HCT116 (cell line): ENCODE results near the gene ZFHX3. TPM values are rescaled to one million over a fixed set of nuclear protein-coding genes. Genes with fewer than 3 reads are reported as not detected.

ENCODE experiments used
- ATAC-seq: fragments of 200-7000 bp; cut with Tn5 transposase; 2 replicates; pipeline ENCODE4 v1.9.1; 2020; ENCODE audit warnings: mild to moderate bottlenecking, moderate library complexity
- BruUV-seq: library from RNA; stranded (reverse); fragments of 400-500 nt; replicated peaks from 2 replicates; lab custom pipeline; 2021; lab: Mats Ljungman, UMichigan
- CTCF ChIA-PET: fragments of 300-600 bp; sonication (Branson Sonifier 250); formaldehyde crosslinking; loops from one replicate; lab custom pipeline; 2021; ENCODE audit warnings: antibody characterized with exemption; lab: Charles Lee
- POLR2A ChIA-PET: fragments of 300-600, 350-600 bp; sonication (Branson Sonifier 250); formaldehyde crosslinking; loops from one replicate; lab custom pipeline; 2021; ENCODE audit warnings: antibody characterized with exemption; lab: Charles Lee
- RAD21 ChIA-PET, 2 experiments: fragments of 300-600 bp; sonication (Branson Sonifier 250); formaldehyde crosslinking; loops; one replicate each; lab custom pipeline; 2023; ENCODE audit warnings: low total read pairs in 2 of 2; ENCODE audit not compliant: uncharacterized antibody in 2 of 2, unreplicated experiment in 2 of 2, low non-redundant PET in 1 of 2; lab: Charles Lee
- DNase-seq: peaks from one replicate; pipeline ENCODE4 v3.0.0-alpha.2; 2010; ENCODE audit warnings: low read depth, low spot score
- H2AFZ ChIP-seq: fragments of 200-600 bp; shearing (Covaris generic), sonication (generic); 2 replicates; pipeline ENCODE4 v1.6.1; 2017; ENCODE audit warnings: low read depth, mixed run types, mixed read lengths, antibody characterized with exemption, low read length; ENCODE audit not compliant: poor library complexity, severe bottlenecking
- H3K27ac ChIP-seq: 2 replicates; pipeline ENCODE4 v1.5.1; 2012; ENCODE audit warnings: low read depth, low read length
- H3K27me3 ChIP-seq: fragments of 200-600 bp; sonication (generic); 2 replicates; pipeline ENCODE4 v1.6.1; 2016; ENCODE audit warnings: mixed run types, low read length, mixed read lengths; ENCODE audit not compliant: insufficient read depth
- H3K36me3 ChIP-seq, 2 experiments: fragments of 200-500 bp in 1 of 2; fragments of 200-600 bp in 1 of 2; sonication (Bioruptor generic) in 1 of 2; sonication (generic) in 1 of 2; 2 replicates each; pipeline versions ENCODE4 v1.5.1 to v1.6.1; 2014 to 2016; ENCODE audit warnings: low read length in 2 of 2, inconsistent platforms in 1 of 2, mixed read lengths in 1 of 2, mixed run types in 1 of 2; ENCODE audit not compliant: insufficient read depth in 2 of 2, control insufficient read depth in 1 of 2
- H3K4me1 ChIP-seq, 2 experiments: fragments of 200-600 bp in 1 of 2; sonication (generic) in 1 of 2; 2 replicates each; pipeline versions ENCODE4 v1.5.1 to v1.6.1; 2012 to 2017; ENCODE audit warnings: low read length in 2 of 2, inconsistent platforms in 1 of 2, mild to moderate bottlenecking in 1 of 2, mixed read lengths in 1 of 2, mixed run types in 1 of 2, moderate library complexity in 1 of 2; ENCODE audit not compliant: insufficient read depth in 2 of 2, control insufficient read depth in 1 of 2
- H3K4me2 ChIP-seq: fragments of 200-600 bp; sonication (generic); 2 replicates; pipeline ENCODE4 v1.6.1; 2017; ENCODE audit warnings: mixed run types, low read length, mixed read lengths
- H3K4me3 ChIP-seq, 2 experiments: fragments of 200-600 bp in 1 of 2; sonication (generic) in 1 of 2; replicated peaks in 1 of 2; 2 replicates each; pipeline ENCODE4 v1.5.1; 2011 to 2016; ENCODE audit warnings: low read length in 2 of 2, control low read depth in 1 of 2, low read depth in 1 of 2, mild to moderate bottlenecking in 1 of 2, mixed read lengths in 1 of 2, mixed run types in 1 of 2
- H3K79me2 ChIP-seq: fragments of 200-600 bp; sonication (generic); 2 replicates; pipeline ENCODE4 v1.6.1; 2017; ENCODE audit warnings: mild to moderate bottlenecking, mixed run types, low read length, moderate library complexity, mixed read lengths; ENCODE audit not compliant: insufficient read depth
- H3K9ac ChIP-seq: fragments of 200-600 bp; sonication (generic); 2 replicates; pipeline ENCODE4 v1.6.1; 2016; ENCODE audit warnings: low read length, mixed read lengths
- H3K9me2 ChIP-seq: fragments of 200-600 bp; sonication (generic), shearing (Covaris generic); 2 replicates; pipeline ENCODE4 v1.6.1; 2017; ENCODE audit warnings: mixed run types, mild to moderate bottlenecking, moderate library complexity; ENCODE audit not compliant: insufficient read depth
- H3K9me3 ChIP-seq, 2 experiments: fragments of 200-500 bp in 1 of 2; fragments of 200-600 bp in 1 of 2; sonication (Bioruptor generic) in 1 of 2; sonication (generic) in 1 of 2; 2 replicates each; pipeline ENCODE4 v1.6.1; 2014 to 2017; ENCODE audit warnings: low read length in 2 of 2, mixed read lengths in 2 of 2, inconsistent platforms in 1 of 2, low read depth in 1 of 2, mild to moderate bottlenecking in 1 of 2, mixed run types in 1 of 2, moderate library complexity in 1 of 2; ENCODE audit not compliant: control insufficient read depth in 1 of 2, insufficient read depth in 1 of 2
- H4K20me1 ChIP-seq: fragments of 200-600 bp; sonication (generic), shearing (Covaris generic); 2 replicates; pipeline ENCODE4 v1.6.1; 2017; ENCODE audit warnings: mixed run types, mild to moderate bottlenecking, moderate library complexity; ENCODE audit not compliant: insufficient read depth
- EZH2phosphoT487 ChIP-seq: fragments of 200-600 bp; IDR thresholded peaks from 2 replicates; pipeline ENCODE4 v1.6.1; 2018; ENCODE audit warnings: antibody characterized with exemption, borderline replicate concordance
- JUND ChIP-seq: IDR thresholded peaks from 2 replicates; pipeline ENCODE4 v1.6.1; 2012
- POLR2A ChIP-seq: IDR thresholded peaks from 2 replicates; pipeline ENCODE4 v1.7.0; 2011; ENCODE audit warnings: borderline replicate concordance; ENCODE audit not compliant: insufficient read depth, insufficient read length; ENCODE audit errors: extremely low read depth
- RAD21 ChIP-seq: IDR thresholded peaks from 2 replicates; pipeline ENCODE4 v1.6.1; 2012; ENCODE audit warnings: low read depth, mild to moderate bottlenecking
- SRF ChIP-seq: IDR thresholded peaks from 2 replicates; pipeline ENCODE4 v1.6.1; 2012; ENCODE audit warnings: low read depth
- intact Hi-C: fragments of 100-400 bp; cut with micrococcal nuclease; formaldehyde crosslinking; loops from 2 replicates; pipeline ENCODE4 v1.10.0; 2022
- total RNA-seq: library from RNA; stranded (reverse); gene quantifications from one replicate; pipeline ENCODE4 v1.2.1, GENCODE V29; 2021; ENCODE audit not compliant: unreplicated experiment
- TF ChIP-seq, protein P1 (sequence below): IDR thresholded peaks from 2 replicates; pipeline ENCODE4 v1.6.1; 2012

ZFHX3 gene
- total RNA-seq, 1 experiment from 2014 or later = 6.3 TPM

DNA sequence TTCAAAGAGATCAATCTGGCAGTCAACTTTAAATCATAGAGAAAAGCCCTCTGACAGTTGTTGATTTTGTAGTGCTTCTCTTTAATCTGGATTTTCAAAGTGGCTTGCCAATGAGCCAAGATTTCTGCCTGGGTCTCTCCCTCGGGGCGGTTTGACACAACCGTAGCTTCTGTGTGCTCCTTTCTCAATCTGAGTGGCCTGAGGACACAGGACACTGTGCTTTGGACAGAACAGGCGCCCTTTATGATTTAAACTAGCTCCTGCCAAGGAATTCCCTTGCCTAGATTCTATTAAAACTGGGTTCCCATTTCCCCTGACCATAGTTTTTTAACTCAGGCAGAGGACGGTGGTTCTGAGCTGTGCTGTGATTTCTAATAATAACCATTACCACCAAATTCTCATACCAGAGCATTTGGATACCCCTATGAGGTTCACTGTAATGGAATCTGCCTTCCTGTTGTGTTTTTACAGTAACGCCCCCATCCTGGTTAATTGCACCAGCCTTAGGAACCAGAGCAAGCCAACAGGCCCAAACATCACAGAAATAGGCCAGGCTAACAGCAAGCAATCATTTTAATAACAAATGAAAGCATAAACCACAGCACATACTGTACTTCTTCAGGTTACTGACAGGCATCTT, 4.0 kb downstream of the ZFHX3 start:
- no peaks in the 10 kb centered on the region for H3K9me2 ChIP-seq
- no peak for ATAC-seq
- no peak overlapping the region for H2AFZ ChIP-seq
- H3K27ac ChIP-seq = no peak overlapping the region
- no TSS peak for BruUV-seq
- TF ChIP-seq RAD21 = no peak
- TF ChIP-seq, protein P1, sequence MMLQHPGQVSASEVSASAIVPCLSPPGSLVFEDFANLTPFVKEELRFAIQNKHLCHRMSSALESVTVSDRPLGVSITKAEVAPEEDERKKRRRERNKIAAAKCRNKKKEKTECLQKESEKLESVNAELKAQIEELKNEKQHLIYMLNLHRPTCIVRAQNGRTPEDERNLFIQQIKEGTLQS = no peak
- TF ChIP-seq POLR2A = no peak
- TF ChIP-seq SRF = no peak
- ChIA-PET CTCF (no interaction called here), POLR2A (no interaction called here), RAD21 (no interaction called here)
- H3K27me3 ChIP-seq = no peaks in the 10 kb centered on the region
- H3K9me3 ChIP-seq = no peaks in the 10 kb centered on the region
- intact Hi-C loops = no loop called here
- H3K36me3 ChIP-seq = no peaks in the 10 kb centered on the region
- no peak for DNase-seq
- no peak overlapping the region for H3K9ac ChIP-seq
- H3K4me3 ChIP-seq = no peak overlapping the region
- peaks cover 13 to 24% of the 10 kb centered on the region in 2 experiments for H3K4me1 ChIP-seq
- peaks cover 57% of the 10 kb centered on the region for H3K79me2 ChIP-seq
- no peak overlapping the region for H3K4me2 ChIP-seq
- H4K20me1 ChIP-seq = no peaks in the 10 kb centered on the region

DNA sequence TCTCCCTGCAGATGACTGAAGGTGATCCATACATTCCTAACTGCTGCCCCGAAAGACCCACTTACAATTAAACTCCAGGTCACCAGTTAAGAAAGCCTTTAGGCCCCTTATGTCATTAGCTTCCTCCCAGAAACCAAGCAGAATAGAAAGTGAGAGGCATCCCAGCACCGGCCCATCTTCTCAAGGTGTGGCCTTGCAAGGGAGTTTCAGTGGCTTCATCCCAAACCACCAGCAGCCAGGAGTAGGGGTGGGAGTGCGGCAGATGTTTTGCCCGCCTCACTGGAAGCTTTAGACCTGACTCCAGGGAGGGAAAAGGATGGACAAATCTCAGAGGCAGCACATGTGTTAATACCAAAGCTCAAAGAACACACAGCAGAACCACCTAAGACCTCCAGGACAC, 5.1 kb downstream of the ZFHX3 start:
- BruUV-seq = no TSS peak
- RAD21 ChIA-PET = no interaction called here
- TF ChIP-seq JUND = no peak
- TF ChIP-seq EZH2phosphoT487 = no peak

More for the DNA sequence above, 5.1 kb downstream of the ZFHX3 start:
- Histone ChIP-seq H3K4me3 (no peak overlapping the region), H3K9me2 (no peaks in the 10 kb centered on the region), H3K4me2 (no peak overlapping the region), H3K79me2 (peaks cover 62% of the 10 kb centered on the region), H3K36me3 (no peaks in the 10 kb centered on the region), H3K9me3 (no peaks in the 10 kb centered on the region), H2AFZ (no peak overlapping the region), H3K27me3 (no peaks in the 10 kb centered on the region), H3K4me1 (peaks cover 10 to 21% of the 10 kb centered on the region in 2 experiments; a peak in 3 of 4 replicates), H3K27ac (no peak overlapping the region), H4K20me1 (no peaks in the 10 kb centered on the region), H3K9ac (no peak overlapping the region)
- intact Hi-C loops = no loop called here
- ATAC-seq (no peak), DNase-seq (no peak)
- ChIA-PET POLR2A (no interaction called here), CTCF (no interaction called here)
